CD14-positive monocyte (primary cell): ENCODE measurements around the gene CAPZA3. TPM values are rescaled to one million over a fixed set of nuclear protein-coding genes. Genes with fewer than 3 reads are reported as not detected.

Experiments
- DNase-seq, 3 donors: peaks; one replicate each; pipeline ENCODE4 v3.0.0-alpha.2; 2011 to 2022
- H2AFZ ChIP-seq: 2 replicates; pipeline ENCODE4 v1.6.0; 2012; ENCODE audit warnings: mild to moderate bottlenecking, low read depth, low read length, inconsistent platforms; ENCODE audit not compliant: insufficient read depth, poor library complexity, severe bottlenecking
- H3K27ac ChIP-seq, 2 donors: 1 replicate in 1 of 2; 2 replicates in 1 of 2; pipeline ENCODE4 v1.5.1; 2012 to 2013; ENCODE audit warnings: low read length in 2 of 2, control low read depth in 1 of 2, inconsistent platforms in 1 of 2, low read depth in 1 of 2, mild to moderate bottlenecking in 1 of 2
- H3K27me3 ChIP-seq, 2 donors: one replicate each; pipeline versions ENCODE4 v1.6.0 to v1.6.1; 2011 to 2013; ENCODE audit warnings: low read length in 2 of 2; ENCODE audit not compliant: control insufficient read depth in 2 of 2, insufficient read depth in 2 of 2
- H3K36me3 ChIP-seq, 2 donors: replicated peaks in 1 of 2; 1 replicate in 1 of 2; 2 replicates in 1 of 2; pipeline versions ENCODE4 v1.5.1 to v1.6.1; 2012 to 2013; ENCODE audit warnings: low read length in 2 of 2, control low read depth in 1 of 2, inconsistent platforms in 1 of 2, mild to moderate bottlenecking in 1 of 2; ENCODE audit not compliant: insufficient read depth in 2 of 2, control insufficient read depth in 1 of 2
- H3K4me1 ChIP-seq, 2 donors: 1 replicate in 1 of 2; 2 replicates in 1 of 2; pipeline versions ENCODE4 v1.5.1 to v1.6.1; 2012 to 2013; ENCODE audit warnings: low read length in 2 of 2, control low read depth in 1 of 2, inconsistent platforms in 1 of 2, mild to moderate bottlenecking in 1 of 2, moderate library complexity in 1 of 2; ENCODE audit not compliant: insufficient read depth in 2 of 2, control insufficient read depth in 1 of 2
- H3K4me2 ChIP-seq: replicated peaks from 2 replicates; pipeline ENCODE3; 2012; ENCODE audit warnings: low read length, moderate library complexity, mild to moderate bottlenecking; ENCODE audit not compliant: poor library complexity, severe bottlenecking; ENCODE audit errors: extremely low read depth
- H3K4me3 ChIP-seq, 3 experiments: fragments of 200-600 bp in 1 of 3; sonication (generic) in 1 of 3; replicated peaks in 1 of 3; 1 replicate in 2 of 3; 2 replicates in 1 of 3; pipeline ENCODE4 v1.5.1; 2011 to 2013; ENCODE audit warnings: low read length in 3 of 3, mild to moderate bottlenecking in 3 of 3, control low read depth in 2 of 3, low read depth in 2 of 3, inconsistent platforms in 1 of 3, moderate library complexity in 1 of 3
- H3K79me2 ChIP-seq: 2 replicates; pipeline ENCODE4 v1.6.0; 2012; ENCODE audit warnings: mild to moderate bottlenecking, control low read depth, inconsistent platforms, low read length, moderate library complexity; ENCODE audit not compliant: insufficient read depth
- H3K9ac ChIP-seq: 2 replicates; pipeline ENCODE4 v1.6.0; 2017; ENCODE audit warnings: low read length, mild to moderate bottlenecking; ENCODE audit not compliant: insufficient read depth, poor library complexity, severe bottlenecking
- H3K9me3 ChIP-seq, 2 donors: replicated peaks in 1 of 2; 1 replicate in 1 of 2; 2 replicates in 1 of 2; pipeline versions ENCODE4 v1.5.1 to v1.6.1; 2012 to 2013; ENCODE audit warnings: low read length in 2 of 2, control low read depth in 1 of 2; ENCODE audit not compliant: control insufficient read depth in 1 of 2, insufficient read depth in 1 of 2
- H4K20me1 ChIP-seq: 2 replicates; pipeline ENCODE4 v1.6.0; 2012; ENCODE audit warnings: mild to moderate bottlenecking, low read length, control low read depth, moderate library complexity; ENCODE audit not compliant: insufficient read depth
- H3K27ac Mint-ChIP-seq, 7 donors: one replicate each; pipeline ENCODE4 v1.8.0; 2020; ENCODE audit warnings: mild to moderate bottlenecking in 7 of 7, mixed read lengths in 7 of 7, moderate library complexity in 6 of 7, inconsistent platforms in 2 of 7
- H3K27me3 Mint-ChIP-seq, 3 donors: one replicate each; pipeline ENCODE4 v1.8.0; 2021 to 2022; ENCODE audit warnings: low read depth in 3 of 3, mild to moderate bottlenecking in 3 of 3, mixed read lengths in 3 of 3, moderate library complexity in 3 of 3, inconsistent platforms in 1 of 3
- H3K36me3 Mint-ChIP-seq, 2 donors: one replicate each; pipeline ENCODE4 v1.8.0; 2020; ENCODE audit warnings: mixed read lengths in 2 of 2, inconsistent platforms in 1 of 2, mild to moderate bottlenecking in 1 of 2
- H3K4me1 Mint-ChIP-seq: one replicate; pipeline ENCODE4 v1.8.0; 2020; ENCODE audit warnings: mild to moderate bottlenecking, mixed read lengths
- H3K4me3 Mint-ChIP-seq, 2 donors: one replicate each; pipeline ENCODE4 v1.8.0; 2020; ENCODE audit warnings: mild to moderate bottlenecking in 2 of 2, mixed read lengths in 2 of 2, moderate library complexity in 1 of 2
- H3K9me3 Mint-ChIP-seq, 7 donors: one replicate each; pipeline ENCODE4 v1.8.0; 2020 to 2022; ENCODE audit warnings: mixed read lengths in 7 of 7, mild to moderate bottlenecking in 6 of 7, moderate library complexity in 6 of 7, inconsistent platforms in 2 of 7
- CTCF ChIP-seq: fragments of 200-600 bp; IDR thresholded peaks from one replicate; pipeline ENCODE4 v1.8.0; 2022; ENCODE audit warnings: antibody characterized with exemption, mild to moderate bottlenecking
- WGBS: methylation state at CpG from one replicate; pipeline ENCODE4 v1.1.5; 2013; ENCODE audit warnings: missing lambda C conversion rate; ENCODE audit not compliant: insufficient coverage; 5-methylcytosine and 5-hydroxymethylcytosine counted together
- intact Hi-C, 2 donors: fragments of 100-400 bp; cut with micrococcal nuclease; formaldehyde crosslinking; loops; one replicate each; pipeline versions ENCODE4 v1.15.0 to v1.15.1; 2023
- polyA minus RNA-seq: library from RNA; depleted of rRNA, polyadenylated mRNA; stranded (reverse); fragments of >200 nt; gene quantifications from 2 replicates; pipeline ENCODE4 v1.2.3, GENCODE V29; 2012
- polyA plus RNA-seq, 3 donors: library from polyadenylated mRNA; depleted of rRNA in 1 of 3; unstranded in 2 of 3; stranded (reverse) in 1 of 3; fragments of 300-500 nt in 2 of 3; fragments of >200 nt in 1 of 3; fragmentation: Illumina TruSeq in 2 of 3; gene quantifications; 1 replicate in 2 of 3; 2 replicates in 1 of 3; pipeline ENCODE4 v1.2.3, GENCODE V29; 2012 to 2021
- total RNA-seq, 12 experiments: library from RNA in 1 of 12; stranded (reverse) in 1 of 12; fragments of 120-200 nt in 1 of 12; gene quantifications; one replicate each; pipeline ENCODE4 v1.2.4 and lab custom pipeline; 2013 to 2026; ENCODE audit warnings: mixed read lengths in 6 of 12, inconsistent platforms in 1 of 12

CAPZA3 gene
- not detected for total RNA-seq (2013)
- polyA plus RNA-seq (not detected), polyA minus RNA-seq (not detected in 2 replicates), total RNA-seq (lab: John Stamatoyannopoulos, UW) (0 reads per million in 11 experiments)

- Histone ChIP-seq H3K9ac (no peak within 1 kb of the TSS), H3K9me3 (peaks cover 4 to 10% of the 10 kb centered on the region in 2 donors), H3K27me3 (no peaks in the 10 kb centered on the region), H3K4me3 (no peak within 1 kb of the TSS), H3K4me1 (no peaks in the 10 kb centered on the region), H3K79me2 (no peaks in the 10 kb centered on the region), H3K4me2 (no peak within 1 kb of the TSS), H2AFZ (no peak within 1 kb of the TSS), H3K36me3 (no peaks in the 10 kb centered on the region), H4K20me1 (no peaks in the 10 kb centered on the region), H3K27ac (no peak within 1 kb of the TSS)
- H3K9me3 Mint-ChIP-seq: peaks cover 3 to 14% (median 8%) of the 10 kb centered on the region in 7 donors
- no peaks in the 10 kb centered on the region for H3K4me1 Mint-ChIP-seq
- H3K36me3 Mint-ChIP-seq: no peaks in the 10 kb centered on the region
- 100% methylated on average over 1 of the region's 2 CpGs for WGBS
- H3K27me3 Mint-ChIP-seq: no peaks in the 10 kb centered on the region
- no peak within 1 kb of the TSS for H3K4me3 Mint-ChIP-seq
- no peak for TF ChIP-seq CTCF
- H3K27ac Mint-ChIP-seq: no peak within 1 kb of the TSS
- intact Hi-C loops: no loop called here
- DNase-seq: no peak
These were observed at the start of gene CAPZA3, which contains the start of gene PLCZ1 for GRCh38 chr12:18737819-18738218. Gene CAPZA3, plus strand, starts transcription at chr12:18738119. Its CDS starts 150 bp downstream, at chr12:18738269. Gene PLCZ1, minus strand, starts transcription at chr12:18738012. Its CDS starts 641 bp downstream, at chr12:18737371.

GRCh38 chr12:18689771-18690170 is 48.1 kb upstream of the CAPZA3 start:
- intact Hi-C loops: no loop called here
- Mint-ChIP-seq H3K4me1 (peaks cover 4% of the 10 kb centered on the region), H3K36me3 (no peaks in the 10 kb centered on the region), H3K27ac (no peak overlapping the region), H3K9me3 (peaks cover 0 to 7% (median 4%) of the 10 kb centered on the region in 7 donors), H3K27me3 (peaks cover 0 to 2% (median 0%) of the 10 kb centered on the region in 3 donors), H3K4me3 (no peak overlapping the region)
- no peaks in the 10 kb centered on the region for H3K36me3 ChIP-seq
- no peaks in the 10 kb centered on the region for H3K9me3 ChIP-seq
- no peaks in the 10 kb centered on the region for H3K79me2 ChIP-seq
- WGBS: 95% methylated on average over 2 of the region's 3 CpGs
- H4K20me1 ChIP-seq: no peaks in the 10 kb centered on the region
- no peak overlapping the region for H3K27ac ChIP-seq
- H3K4me1 ChIP-seq: peaks cover 2 to 4% of the 10 kb centered on the region in 2 donors
- TF ChIP-seq CTCF: no peak
- no peak overlapping the region for H2AFZ ChIP-seq
- H3K4me3 ChIP-seq: no peak overlapping the region
- no peak overlapping the region for H3K4me2 ChIP-seq
- H3K27me3 ChIP-seq: no peaks in the 10 kb centered on the region
- DNase-seq: no peak
- H3K9ac ChIP-seq: no peak overlapping the region
